ENCODE measurements around the gene PLA2G2F. TPM values are rescaled to one million over a fixed set of nuclear protein-coding genes. Genes with fewer than 3 reads are reported as not detected.

The PLA2G2F gene
- total and polyA plus RNA-seq, 2 of the 8 experiments (the other 6 are each of a cell fraction or from before 2014, with no cell fraction given), result not detected

- POLR2A ChIA-PET (ENCODE audit: partially characterized antibody), result interaction anchor here (1.2 kb wide), 1 partner anchor 11 kb away, joined by 3 read pairs; no protein-coding TSS in a partner anchor
- Histone ChIP-seq H2BK12ac (ENCODE audit: low read depth, low read length) (no peak overlapping the region), H3K23me2 (ENCODE audit: low read depth, low read length) (no peaks in the 10 kb centered on the region)
These were observed 55.1 kb downstream of the PLA2G2F start for GRCh38 chr1:20194224-20194623.

More at GRCh38 chr1:20194224-20194623, 55.1 kb downstream of the PLA2G2F start:
- Histone ChIP-seq H3K36me3 (ENCODE audit: control insufficient read depth in 2 of 4, insufficient read depth in 4 of 4, low read length in 3 of 4) (no peaks in the 10 kb centered on the region), H2BK120ac (replicated peaks; ENCODE audit: low read depth, low read length) (no peak overlapping the region), H3K79me2 (ENCODE audit: control insufficient read depth in 1 of 2, insufficient read depth in 2 of 2, low read length in 2 of 2) (no peaks in the 10 kb centered on the region), H3K4me1 (replicated peaks in 1 of 4; ENCODE audit: control insufficient read depth in 3 of 4, insufficient read depth in 4 of 4, low read length in 3 of 4) (peaks cover 0 to 8% (median under 1%) of the 10 kb centered on the region in 4 experiments; a peak in 4 of 7 replicates), H4K20me1 (replicated peaks in 1 of 2; ENCODE audit: control insufficient read depth in 1 of 2, insufficient read depth in 2 of 2, low read length in 2 of 2) (no peaks in the 10 kb centered on the region), H3K14ac (ENCODE audit: insufficient read length) (no peak overlapping the region), H2BK15ac (ENCODE audit: low read length) (no peak overlapping the region), H3K4me3 (ENCODE audit: extremely low read depth in 1 of 4, insufficient read depth in 2 of 4, low read depth in 3 of 4, low read length in 4 of 4) (no peak overlapping the region; a peak in 1 of 8 replicates), H3K79me1 (ENCODE audit: low read depth, low read length) (no peaks in the 10 kb centered on the region), H3K9me3 (ENCODE audit: insufficient read depth in 2 of 2, low read depth in 1 of 2, low read length in 1 of 2) (no peaks in the 10 kb centered on the region), H3K56ac (replicated peaks; ENCODE audit: insufficient read length, low read depth, low read length) (no peak overlapping the region), H2AFZ (ENCODE audit: low read length) (no peak overlapping the region), H4K5ac (ENCODE audit: insufficient read length, low read depth, low read length) (no peak overlapping the region), H2BK5ac (ENCODE audit: low read depth, low read length) (no peak overlapping the region), H3K27ac (ENCODE audit: low read depth, low read length) (no peak overlapping the region), H4K91ac (replicated peaks; ENCODE audit: insufficient read length, low read length) (no peak overlapping the region), H3K9ac (replicated peaks in 1 of 4; ENCODE audit: extremely low read depth in 1 of 4, low read depth in 3 of 4, low read length in 3 of 4) (no peak overlapping the region), H3K4me2 (ENCODE audit: insufficient read depth in 1 of 2, low read depth in 2 of 2, low read length in 2 of 2) (no peak overlapping the region), H3K4ac (replicated peaks; ENCODE audit: insufficient read length, low read depth, low read length) (no peak overlapping the region), H2BK20ac (ENCODE audit: low read length) (no peak overlapping the region), H4K8ac (ENCODE audit: extremely low read depth, insufficient read depth, low read length) (no peak overlapping the region), H2AK5ac (ENCODE audit: low read depth, low read length) (no peak overlapping the region), H3K23ac (ENCODE audit: insufficient read length) (no peak overlapping the region), H3K18ac (ENCODE audit: extremely low read depth, low read length) (no peak overlapping the region), H3K27me3 (replicated peaks in 1 of 4; ENCODE audit: control insufficient read depth in 3 of 4, extremely low read depth in 1 of 4, insufficient read depth in 3 of 4, low read length in 3 of 4) (peaks cover 0 to 2% (median 0%) of the 10 kb centered on the region in 4 experiments; a peak in 2 of 7 replicates)
- WGBS, 2 experiments (ENCODE audit: extremely low coverage in 1 of 2, insufficient coverage in 1 of 2, insufficient read length in 1 of 2, insufficient replicate concordance in 2 of 2, low coverage in 1 of 2, low lambda C conversion rate in 2 of 2, missing lambda C conversion rate in 1 of 2), result 63% methylated on average over 2 of the region's 2 CpGs; no CpG with 5 or more reads in 1 of the 2 experiments
- FAIRE-seq (no peak), DNase-seq (ENCODE audit: low read depth in 1 of 2, low spot score in 2 of 2) (no peak)
- CTCF ChIA-PET (ENCODE audit: partially characterized antibody), result interaction anchor here (0.8 to 9.3 kb wide), 23 partner anchors 12 to 300 kb away, joined by 3 to 90 read pairs (median 4); no protein-coding TSS in a partner anchor
- no peak for TF ChIP-seq SIX5 (IDR thresholded peaks at IDR 0.05; ENCODE audit: low read depth, low read length)
- TF ChIP-seq SP1 (IDR thresholded peaks at IDR 0.05; ENCODE audit: low read depth, low read length), result no peak
- no peak for TF ChIP-seq CHD1 (IDR thresholded peaks at IDR 0.05; ENCODE audit: low read depth, low read length)
- TF ChIP-seq SRF (IDR thresholded peaks at IDR 0.05; ENCODE audit: low read depth, low read length), result no peak
- TF ChIP-seq HDAC6 (IDR thresholded peaks at IDR 0.05; ENCODE audit: low read depth, low read length), result no peak
- TF ChIP-seq USF2 (IDR thresholded peaks at IDR 0.05; ENCODE audit: low read length), result no peak
- no peak for TF ChIP-seq CEBPB (IDR thresholded peaks at IDR 0.05; ENCODE audit: low read depth, low read length)
- no peak for TF ChIP-seq HDAC2 (IDR thresholded peaks at IDR 0.05; ENCODE audit: borderline replicate concordance in 1 of 2, low read depth in 2 of 2, low read length in 2 of 2)
- TF ChIP-seq RXRA (IDR thresholded peaks at IDR 0.05; ENCODE audit: insufficient read depth, low read depth, low read length), result no peak
- no peak for TF ChIP-seq GTF2F1 (IDR thresholded peaks at IDR 0.05; ENCODE audit: borderline replicate concordance, low read depth, low read length)
- TF ChIP-seq RFX5 (IDR thresholded peaks at IDR 0.05; ENCODE audit: borderline replicate concordance, low read depth, low read length), result no peak
